Stimulated activated CD8-positive, alpha-beta memory T cell treated with anti-CD3 and anti-CD28 coated beads, Interleukin-4, amount 100 ng/mL, for 48 hours (primary cell): ENCODE measurements around the gene CUEDC1.

ENCODE experiments used
- DNase-seq: peaks from one replicate; pipeline ENCODE4 v3.0.0-alpha.2; 2020

The CUEDC1 gene

GRCh38 chr17:57955183-57955931 lies at the start of gene CUEDC1:
TSS of gene CUEDC1 (minus strand) at chr17:57955412. CDS start at chr17:57885564, 69,848 bp downstream.
- peak; percentile 75 for DNase-seq

DNA sequence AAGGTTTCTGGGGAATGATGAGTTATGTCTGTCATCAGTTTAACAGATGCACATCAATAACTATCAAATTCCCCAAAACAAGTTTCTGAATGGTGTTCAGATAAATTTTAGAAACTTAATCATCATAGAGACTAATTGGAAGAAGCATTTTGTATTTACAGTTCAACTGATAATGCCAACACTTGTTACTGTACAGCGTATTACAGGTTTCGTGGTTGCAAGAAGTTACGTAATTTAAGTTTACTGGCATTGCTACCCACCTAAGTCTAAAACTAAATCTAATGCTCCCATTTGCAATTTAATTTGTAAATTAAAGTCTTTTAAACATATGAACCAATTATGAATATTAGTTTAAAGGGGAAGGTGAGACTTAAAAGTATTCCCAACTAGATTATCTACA lies 48.8 kb upstream of the CUEDC1 start:
- DNase-seq, result no peak

- no peak for DNase-seq
Measured at GRCh38 chr17:58002973-58003372, 47.8 kb upstream of the CUEDC1 start.

- no peak for DNase-seq
Measured at GRCh38 chr17:58002154-58002948, 47.1 kb upstream of the CUEDC1 start.

- DNase-seq, result no peak
Measured at GRCh38 chr17:58001461-58002124, 46.4 kb upstream of the CUEDC1 start.

- DNase-seq, result no peak
Measured at GRCh38 chr17:57999496-58000017, 44.3 kb upstream of the CUEDC1 start.

GRCh38 chr17:57999010-57999495 lies 43.8 kb upstream of the CUEDC1 start:
- no peak for DNase-seq

DNA sequence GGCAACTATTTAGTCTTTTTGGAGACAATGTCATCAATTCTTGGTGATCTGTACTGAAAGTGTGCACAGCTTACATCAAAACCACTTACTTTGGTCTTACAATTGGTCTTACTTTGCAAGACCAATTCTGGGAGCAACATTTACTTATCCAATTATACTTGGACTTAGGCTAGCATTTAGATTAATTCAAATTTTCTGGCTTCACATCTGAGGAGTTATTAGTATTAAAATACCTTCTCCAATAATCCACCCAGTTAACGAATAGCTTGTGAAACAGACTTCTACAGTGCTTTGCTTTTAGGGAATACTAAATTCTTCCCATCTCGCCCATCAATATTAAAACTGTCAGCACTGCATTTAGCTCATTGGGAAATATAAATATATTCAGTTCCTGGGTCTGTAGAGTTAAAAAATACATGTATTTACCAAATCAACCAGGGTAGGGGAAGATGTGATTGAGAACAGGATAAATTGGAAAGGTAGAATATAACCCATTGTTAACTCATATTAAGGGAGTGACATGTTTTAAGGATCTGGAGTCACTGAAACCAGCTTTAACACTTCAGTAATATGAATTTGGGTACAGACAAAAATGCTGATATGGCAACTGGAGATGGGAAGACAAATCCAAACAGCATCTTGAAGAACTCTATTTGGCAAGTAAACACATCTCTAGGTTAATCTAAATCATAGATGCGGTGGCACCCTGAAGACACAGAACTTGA lies 42.0 kb upstream of the CUEDC1 start:
- no peak for DNase-seq

DNA sequence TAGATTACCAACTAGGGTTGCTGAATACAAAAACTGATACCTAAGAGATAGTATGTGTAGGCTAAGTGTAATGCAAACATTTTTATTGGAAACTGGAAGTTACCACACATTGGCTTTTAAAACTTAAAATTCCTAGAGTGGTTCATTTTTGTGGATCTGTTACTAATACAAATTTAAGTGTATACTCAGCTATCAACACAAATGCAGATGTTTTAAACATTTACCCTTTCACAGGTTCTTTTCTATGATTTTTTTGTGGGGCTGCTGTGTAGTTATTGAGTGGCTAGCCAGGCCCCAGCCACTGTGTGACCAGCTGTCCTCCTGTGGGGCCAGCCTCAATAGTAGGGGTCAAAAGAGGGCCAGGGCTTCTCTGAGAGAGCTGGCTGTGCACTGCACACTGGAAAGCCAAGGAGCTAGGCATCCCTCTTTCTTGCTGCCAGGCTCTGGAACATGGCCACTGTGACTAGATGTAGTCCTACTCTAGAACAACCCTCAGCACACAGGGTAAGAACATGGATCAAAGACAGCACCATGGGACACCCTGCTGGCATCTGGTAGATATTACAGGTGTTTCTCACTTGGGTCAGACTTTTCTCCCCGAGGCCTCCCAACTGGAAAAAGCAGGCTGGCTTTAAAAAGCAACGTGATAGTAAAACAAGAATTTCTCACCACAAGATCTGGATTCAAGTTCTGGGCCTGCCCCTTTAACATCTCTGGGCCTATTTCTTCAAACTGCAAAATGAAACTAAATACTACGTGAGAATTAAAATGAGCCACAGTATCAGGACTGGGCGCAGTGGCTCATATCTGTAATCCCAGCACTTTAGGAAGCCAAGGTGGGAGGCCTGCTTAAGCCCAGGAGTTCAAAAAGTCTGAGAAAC lies 40.1 kb upstream of the CUEDC1 start:
- peak; percentile 61 for DNase-seq

DNA sequence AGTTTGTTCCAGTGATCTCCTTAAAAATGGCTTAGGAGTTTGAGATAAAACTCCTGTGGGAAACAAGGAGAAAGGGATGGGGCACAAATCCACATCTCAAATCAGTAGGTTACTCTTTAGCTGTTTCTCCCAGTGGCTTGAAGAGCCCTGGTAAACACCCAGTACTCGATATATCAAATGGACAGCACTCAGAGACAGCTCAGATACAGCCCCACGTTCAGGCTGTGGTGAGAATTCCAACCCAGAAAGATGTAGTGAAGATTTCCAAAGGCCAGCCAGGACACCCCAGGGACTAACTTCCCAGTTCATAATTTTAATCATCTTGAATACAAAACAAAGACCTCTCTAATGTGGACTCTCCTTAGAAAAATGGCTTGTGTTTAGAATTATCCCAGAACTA lies 39.2 kb upstream of the CUEDC1 start:
- DNase-seq, result no peak

GRCh38 chr17:57993471-57994365 lies 38.5 kb upstream of the CUEDC1 start:
- no peak for DNase-seq

DNA sequence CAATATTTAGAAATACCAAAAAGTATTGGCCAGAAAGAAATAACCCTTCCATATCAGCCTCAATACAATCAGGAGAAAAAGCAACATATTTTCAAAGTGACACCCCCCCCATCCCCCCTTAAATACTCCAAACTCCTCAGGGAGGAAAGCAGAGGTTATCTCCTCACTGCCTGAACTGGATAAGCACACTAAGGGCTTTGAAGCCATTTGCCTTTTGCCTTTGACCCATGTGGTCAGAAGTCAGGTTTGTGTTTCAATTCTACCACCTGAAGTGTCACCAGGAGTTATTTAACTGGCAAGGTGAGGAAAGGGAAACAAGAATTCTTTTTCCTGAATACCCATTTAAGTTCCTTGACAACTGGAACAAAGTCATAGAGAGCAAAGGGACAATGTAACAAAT lies 36.3 kb upstream of the CUEDC1 start:
- no peak for DNase-seq

- DNase-seq, result no peak
Measured at GRCh38 chr17:57990037-57990436, 34.8 kb upstream of the CUEDC1 start.

- peak; percentile 75 for DNase-seq
Measured at GRCh38 chr17:57988301-57989250, 33.4 kb upstream of the CUEDC1 start.

- peak; percentile 85 for DNase-seq
Measured at GRCh38 chr17:57987581-57988300, 32.5 kb upstream of the CUEDC1 start, which contains the start of gene VEZF1. TSS of gene VEZF1 (minus strand) at chr17:57988254. CDS start at chr17:57988111, 143 bp downstream.

GRCh38 chr17:57986841-57987580 lies 31.8 kb upstream of the CUEDC1 start:
- DNase-seq, result peak; percentile 68

DNA sequence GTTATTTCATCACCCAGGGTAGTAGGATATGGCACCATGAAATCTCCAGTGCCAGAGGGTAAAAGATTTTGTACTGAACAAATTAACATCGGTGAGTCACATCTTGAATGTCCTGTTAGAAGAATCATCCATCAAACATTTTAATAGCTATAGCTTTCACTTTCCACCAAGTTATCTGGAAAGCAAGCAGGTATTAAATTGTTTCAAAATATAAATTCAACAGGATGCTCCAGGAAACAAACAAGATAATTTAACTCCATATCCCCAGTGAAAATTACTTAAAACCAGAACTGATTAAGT lies 30.4 kb upstream of the CUEDC1 start:
- no peak for DNase-seq
